Panc1 (cell line): ENCODE results near the gene KPTN. TPM values are rescaled to one million over a fixed set of nuclear protein-coding genes. Genes with fewer than 3 reads are reported as not detected.

Experiments
- ATAC-seq: fragments of 200-7000 bp; cut with Tn5 transposase; 2 replicates; pipeline ENCODE4 v1.9.1; 2020; ENCODE audit warnings: mild to moderate bottlenecking, moderate library complexity
- BruUV-seq: library from RNA; stranded (reverse); fragments of 400-500 nt; replicated peaks from 2 replicates; lab custom pipeline; 2021; lab: Mats Ljungman, UMichigan
- CTCF ChIA-PET: fragments of 300-600 bp; sonication (Branson Sonifier 250); formaldehyde crosslinking; loops from one replicate; lab custom pipeline; 2022; ENCODE audit warnings: antibody characterized with exemption; lab: Charles Lee
- POLR2A ChIA-PET: fragments of 300-600 bp; sonication (Branson Sonifier 250); formaldehyde crosslinking; loops from one replicate; lab custom pipeline; 2022; ENCODE audit warnings: antibody characterized with exemption; lab: Charles Lee
- DNase-seq: peaks from one replicate; pipeline ENCODE4 v3.0.0-alpha.2; 2010; ENCODE audit warnings: low read depth, low spot score
- H3K27ac ChIP-seq: 2 replicates; pipeline ENCODE4 v1.5.1; 2011; ENCODE audit warnings: mild to moderate bottlenecking, low read length, inconsistent platforms
- H3K27me3 ChIP-seq: fragments of 200-500 bp; sonication (Bioruptor generic); 2 replicates; pipeline ENCODE4 v1.6.0; 2014; ENCODE audit warnings: low read length, inconsistent platforms; ENCODE audit not compliant: control insufficient read depth, insufficient read depth
- H3K36me3 ChIP-seq: fragments of 200-500 bp; sonication (Bioruptor generic); 2 replicates; pipeline ENCODE4 v1.5.1; 2014; ENCODE audit warnings: inconsistent platforms, mild to moderate bottlenecking, low read length, moderate library complexity; ENCODE audit not compliant: control insufficient read depth, insufficient read depth
- H3K4me1 ChIP-seq: 2 replicates; pipeline ENCODE4 v1.5.1; 2011; ENCODE audit warnings: inconsistent platforms, mild to moderate bottlenecking, low read length, moderate library complexity; ENCODE audit not compliant: control insufficient read depth, insufficient read depth
- H3K4me3 ChIP-seq, 2 experiments: 2 replicates each; pipeline ENCODE4 v1.5.1; 2011 to 2012; ENCODE audit warnings: low read depth in 2 of 2, low read length in 2 of 2, mild to moderate bottlenecking in 2 of 2, inconsistent platforms in 1 of 2, moderate library complexity in 1 of 2
- H3K9me3 ChIP-seq: fragments of 200-500 bp; sonication (Bioruptor generic); 2 replicates; pipeline ENCODE4 v1.5.1; 2014; ENCODE audit warnings: low read depth, mild to moderate bottlenecking, inconsistent platforms, low read length, moderate library complexity; ENCODE audit not compliant: control insufficient read depth, insufficient read depth
- CTCF ChIP-seq: fragments of 450-650 bp; IDR thresholded peaks from 2 replicates; pipeline ENCODE4 v1.5.1; 2017; ENCODE audit warnings: mild to moderate bottlenecking
- POLR2AphosphoS5 ChIP-seq: IDR thresholded peaks from 2 replicates; pipeline ENCODE4 v1.6.1; 2012; ENCODE audit warnings: mild to moderate bottlenecking, low read depth, low read length, moderate library complexity
- REST ChIP-seq, 2 experiments: IDR thresholded peaks; 2 replicates each; pipeline ENCODE4 v1.6.1; 2011 to 2012; ENCODE audit warnings: low read depth in 2 of 2, control low read depth in 1 of 2, low read length in 1 of 2, mild to moderate bottlenecking in 1 of 2, moderate library complexity in 1 of 2; ENCODE audit not compliant: insufficient read depth in 1 of 2
- SIN3A ChIP-seq: IDR thresholded peaks from 2 replicates; pipeline ENCODE4 v1.6.1; 2012; ENCODE audit warnings: low read depth, mild to moderate bottlenecking, low read length, moderate library complexity, borderline replicate concordance; ENCODE audit not compliant: insufficient read depth
- TCF7L2 ChIP-seq: IDR thresholded peaks from 2 replicates; pipeline ENCODE4 v1.6.1; 2011; ENCODE audit warnings: mild to moderate bottlenecking, low read depth, low read length, inconsistent platforms
- in situ Hi-C: cut with HindIII; loops from 2 replicates; pipeline ENCODE4 v1.10.0; 2016; ENCODE audit warnings: low sequenced_read_pairs, low pct_unique_long_range_greater_than_20kb
- intact Hi-C: fragments of 100-400 bp; cut with micrococcal nuclease; formaldehyde crosslinking; loops from one replicate; pipeline ENCODE4 v1.10.0; 2022; ENCODE audit not compliant: unreplicated experiment
- total RNA-seq: library from RNA; stranded (reverse); gene quantifications from one replicate; pipeline ENCODE4 v1.2.1, GENCODE V29; 2021; ENCODE audit not compliant: unreplicated experiment

KPTN gene
- total RNA-seq, 1 experiment from 2014 or later: 26.5 TPM

- Histone ChIP-seq H3K27ac (no peak overlapping the region), H3K4me3 (peak overlapping the region; percentile 19 to 31; a peak in 3 of 4 replicates), H3K36me3 (no peaks in the 10 kb centered on the region), H3K9me3 (no peaks in the 10 kb centered on the region), H3K27me3 (no peaks in the 10 kb centered on the region; the same call in 1 of the 2 replicates), H3K4me1 (no peaks in the 10 kb centered on the region; the same call in none of the 2 replicates)
- ChIA-PET POLR2A (no interaction called here), CTCF (no interaction called here)
- intact Hi-C loops: no loop called here
- in situ Hi-C loops: no loop called here
- no TSS peak for BruUV-seq
- TF ChIP-seq POLR2AphosphoS5 (no peak), REST (IDR thresholded peaks at IDR 0.05; ENCODE audit: insufficient read depth in 1 of 2, low read depth in 2 of 2, low read length in 1 of 2) (no peak), CTCF (no peak), SIN3A (no peak), TCF7L2 (no peak)
- ATAC-seq (no peak), DNase-seq (no peak)
These were observed 12.7 kb downstream of the KPTN start for GRCh38 chr19:47471381-47471732.

GRCh38 chr19:47470447-47471195, 13.4 kb downstream of the KPTN start:
- H3K4me1 ChIP-seq: no peaks in the 10 kb centered on the region; the same call in none of the 2 replicates
- TF ChIP-seq CTCF (no peak), REST (IDR thresholded peaks at IDR 0.05; ENCODE audit: insufficient read depth in 1 of 2, low read depth in 2 of 2, low read length in 1 of 2) (no peak), TCF7L2 (no peak), SIN3A (no peak), POLR2AphosphoS5 (no peak)
- in situ Hi-C loops: no loop called here

More at GRCh38 chr19:47470447-47471195, 13.4 kb downstream of the KPTN start:
- H3K27me3 ChIP-seq: no peaks in the 10 kb centered on the region; the same call in 1 of the 2 replicates
- no TSS peak for BruUV-seq
- POLR2A ChIA-PET: no interaction called here
- no peaks in the 10 kb centered on the region for H3K9me3 ChIP-seq
- ATAC-seq (no peak), DNase-seq (no peak)
- no peak overlapping the region for H3K4me3 ChIP-seq
- intact Hi-C loops: no loop called here
- CTCF ChIA-PET: no interaction called here
- H3K36me3 ChIP-seq: no peaks in the 10 kb centered on the region
- no peak overlapping the region for H3K27ac ChIP-seq
